DND-41 (cell line): ENCODE measurements around the gene PNMA8A.

ENCODE experiments used
- EZH2 ChIP-seq: IDR thresholded peaks from 3 replicates; pipeline ENCODE4 v1.6.1; 2012; ENCODE audit warnings: borderline replicate concordance, low read depth, mild to moderate bottlenecking, moderate library complexity, low read length, inconsistent platforms; ENCODE audit not compliant: severe bottlenecking
- TF ChIP-seq, protein P1 (sequence below): IDR thresholded peaks from 2 replicates; pipeline ENCODE4 v1.5.1; 2012; ENCODE audit warnings: borderline replicate concordance, low read length, moderate library complexity, mild to moderate bottlenecking; ENCODE audit not compliant: poor library complexity, severe bottlenecking; ENCODE audit errors: extremely low read depth

DNA sequence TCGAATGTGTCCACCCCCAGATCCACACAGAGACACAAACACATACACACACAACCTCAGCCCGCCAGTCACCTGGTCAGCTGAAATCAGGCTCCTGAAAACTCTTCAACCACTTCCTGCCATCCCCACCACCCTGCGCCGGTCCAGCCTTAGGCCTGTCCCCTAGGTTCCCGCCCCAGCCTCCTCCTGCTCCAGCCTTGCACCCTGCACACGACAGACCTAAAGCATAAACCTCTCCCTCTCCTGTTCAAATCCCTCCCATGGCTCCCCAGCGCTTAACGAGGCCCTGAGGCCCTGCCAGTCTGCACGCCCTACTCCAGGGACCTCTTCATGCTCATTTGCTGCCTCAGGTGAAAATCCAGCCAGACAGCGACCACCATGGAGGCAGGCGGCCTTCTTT lies 17.2 kb upstream of the PNMA8A start:
- TF ChIP-seq, protein P1, sequence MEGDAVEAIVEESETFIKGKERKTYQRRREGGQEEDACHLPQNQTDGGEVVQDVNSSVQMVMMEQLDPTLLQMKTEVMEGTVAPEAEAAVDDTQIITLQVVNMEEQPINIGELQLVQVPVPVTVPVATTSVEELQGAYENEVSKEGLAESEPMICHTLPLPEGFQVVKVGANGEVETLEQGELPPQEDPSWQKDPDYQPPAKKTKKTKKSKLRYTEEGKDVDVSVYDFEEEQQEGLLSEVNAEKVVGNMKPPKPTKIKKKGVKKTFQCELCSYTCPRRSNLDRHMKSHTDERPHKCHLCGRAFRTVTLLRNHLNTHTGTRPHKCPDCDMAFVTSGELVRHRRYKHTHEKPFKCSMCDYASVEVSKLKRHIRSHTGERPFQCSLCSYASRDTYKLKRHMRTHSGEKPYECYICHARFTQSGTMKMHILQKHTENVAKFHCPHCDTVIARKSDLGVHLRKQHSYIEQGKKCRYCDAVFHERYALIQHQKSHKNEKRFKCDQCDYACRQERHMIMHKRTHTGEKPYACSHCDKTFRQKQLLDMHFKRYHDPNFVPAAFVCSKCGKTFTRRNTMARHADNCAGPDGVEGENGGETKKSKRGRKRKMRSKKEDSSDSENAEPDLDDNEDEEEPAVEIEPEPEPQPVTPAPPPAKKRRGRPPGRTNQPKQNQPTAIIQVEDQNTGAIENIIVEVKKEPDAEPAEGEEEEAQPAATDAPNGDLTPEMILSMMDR, result no peak
- TF ChIP-seq EZH2, result no peak
